ENCODE measurements around the gene AQP5. TPM values are rescaled to one million over a fixed set of nuclear protein-coding genes. Genes with fewer than 3 reads are reported as not detected.
"Not testable (repeated sequence)": the region's sequence is repeated elsewhere in the genome, so short reads cannot be mapped to it uniquely, and the experiment has no call there.

The AQP5 gene
- total RNA-seq, 2 donors from 2014 or later, result not detected

DNA sequence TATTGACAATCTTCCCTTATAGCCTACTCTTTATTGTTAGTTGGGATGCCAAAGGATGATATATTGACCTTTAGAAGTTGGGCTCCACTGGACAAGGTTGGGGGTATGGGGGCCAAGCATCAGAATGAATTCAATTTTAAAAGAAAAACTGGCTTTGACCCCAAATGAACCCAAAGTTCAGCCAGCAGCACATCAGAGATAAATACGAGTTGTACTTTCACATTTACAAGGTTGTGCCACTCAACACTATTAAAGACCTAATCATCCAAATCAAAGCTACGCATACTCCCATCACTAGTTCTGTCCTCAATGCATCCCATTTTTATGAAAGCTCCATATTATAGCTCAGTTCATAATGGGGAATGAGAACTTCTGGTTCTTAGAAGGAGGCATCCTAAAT is 27.7 kb downstream of the AQP5 start:
- H3K36me3 Mint-ChIP-seq (ENCODE audit: low read depth); H3K9me3 ChIP-seq (ENCODE audit: control insufficient read depth, low read length, poor library complexity, severe bottlenecking); H3K27me3 Mint-ChIP-seq; ATAC-seq; H3K4me3 Mint-ChIP-seq; DNase-seq; H3K4me1 Mint-ChIP-seq; H3K27ac Mint-ChIP-seq: not testable (repeated sequence)

DNA sequence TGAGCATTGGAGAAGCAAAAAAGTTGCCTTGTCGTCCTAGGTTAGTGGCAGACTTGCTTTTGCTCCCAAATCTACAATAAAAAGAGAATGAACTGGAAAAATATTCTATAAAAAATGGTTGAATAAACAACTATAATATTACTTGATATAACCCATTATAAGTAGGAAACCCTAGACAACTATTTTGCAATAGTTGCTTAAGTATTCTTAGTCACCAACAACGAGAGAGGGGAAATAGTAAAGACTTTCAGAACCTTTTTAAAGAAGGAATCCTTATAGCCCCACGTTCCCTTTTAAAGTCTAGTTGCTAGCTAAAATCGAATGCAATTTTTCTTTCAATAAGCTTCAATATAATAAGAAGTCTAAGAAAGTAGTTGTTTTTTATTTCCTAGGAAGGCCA is 28.6 kb downstream of the AQP5 start:
- no peaks in the 10 kb centered on the region for H3K9me3 ChIP-seq (ENCODE audit: control insufficient read depth, low read length, poor library complexity, severe bottlenecking)
- Mint-ChIP-seq H3K4me1 (no peaks in the 10 kb centered on the region), H3K27ac (no peak overlapping the region), H3K4me3 (no peak overlapping the region), H3K27me3 (no peaks in the 10 kb centered on the region), H3K36me3 (ENCODE audit: low read depth) (peaks cover 9% of the 10 kb centered on the region)
- ATAC-seq, result no peak
- no peak for DNase-seq

DNA sequence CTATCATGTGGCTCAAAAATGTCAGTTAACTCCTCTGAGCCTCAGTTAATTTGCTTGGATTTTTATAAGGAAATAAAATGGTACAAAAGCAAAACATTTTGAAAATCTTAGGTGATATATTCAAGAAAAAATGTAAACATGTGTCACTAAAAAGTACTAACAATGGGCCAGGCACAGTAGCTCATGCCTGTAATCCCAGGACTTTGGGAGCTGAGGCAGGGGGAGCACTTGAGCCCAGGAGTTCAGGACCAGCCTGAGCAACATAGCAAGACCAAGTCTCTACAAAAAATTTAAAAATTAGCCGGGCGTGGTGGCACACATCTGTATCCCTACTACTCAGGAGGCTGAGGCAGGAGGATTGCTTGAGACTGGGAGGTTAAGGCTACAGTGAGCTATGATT is 36.8 kb downstream of the AQP5 start:
- H3K27ac Mint-ChIP-seq, result no peak overlapping the region
- no peaks in the 10 kb centered on the region for H3K4me1 Mint-ChIP-seq
- no peak for ATAC-seq
- no peaks in the 10 kb centered on the region for H3K27me3 Mint-ChIP-seq
- H3K9me3 ChIP-seq (ENCODE audit: control insufficient read depth, low read length, poor library complexity, severe bottlenecking), result no peaks in the 10 kb centered on the region
- DNase-seq, result no peak
- no peak overlapping the region for H3K4me3 Mint-ChIP-seq
- peaks cover 6% of the 10 kb centered on the region for H3K36me3 Mint-ChIP-seq (ENCODE audit: low read depth)

DNA sequence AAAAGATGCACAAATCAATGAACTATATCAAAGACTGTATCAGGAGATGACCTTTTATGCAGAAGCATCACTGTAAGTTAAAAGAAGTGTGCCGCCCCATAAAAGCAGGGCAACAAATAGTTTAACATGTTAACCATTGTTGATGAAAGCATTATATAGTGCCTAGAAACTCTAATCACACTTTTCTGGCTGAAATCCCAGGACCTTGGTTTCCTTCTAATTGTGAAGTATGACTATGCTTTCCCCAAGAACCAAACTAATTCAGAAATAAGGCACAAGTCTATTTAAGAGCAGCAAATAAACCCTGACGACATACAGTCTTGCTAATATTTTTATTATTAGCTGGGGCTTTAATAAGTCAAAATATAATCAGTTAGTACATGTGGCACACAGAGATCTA is 41.9 kb downstream of the AQP5 start:
- no peaks in the 10 kb centered on the region for H3K27me3 Mint-ChIP-seq
- no peaks in the 10 kb centered on the region for H3K36me3 Mint-ChIP-seq (ENCODE audit: low read depth)
- no peak for ATAC-seq
- peaks cover 6% of the 10 kb centered on the region for H3K4me1 Mint-ChIP-seq
- H3K27ac Mint-ChIP-seq, result no peak overlapping the region
- DNase-seq, result no peak
- H3K9me3 ChIP-seq (ENCODE audit: control insufficient read depth, low read length, poor library complexity, severe bottlenecking), result no peaks in the 10 kb centered on the region
- H3K4me3 Mint-ChIP-seq, result no peak overlapping the region

DNA sequence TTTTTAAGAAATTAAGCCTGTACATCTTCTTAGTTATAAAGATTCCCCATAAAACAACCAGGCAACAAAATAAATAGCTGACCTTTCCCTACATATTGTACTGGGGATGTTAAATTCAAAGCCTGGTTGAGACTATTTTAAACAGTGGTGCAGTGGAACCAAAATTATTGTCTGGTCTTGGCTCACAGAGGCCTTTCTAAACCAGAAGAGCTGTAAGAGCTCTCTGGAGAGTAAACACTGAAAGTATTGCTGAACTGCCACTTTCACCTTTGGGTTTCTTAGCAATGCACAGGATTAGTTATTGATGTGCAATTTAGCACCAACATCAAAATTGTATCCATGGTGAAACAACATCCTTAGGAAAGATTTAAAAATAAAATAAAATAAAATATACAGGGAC is 43.0 kb downstream of the AQP5 start:
- no peaks in the 10 kb centered on the region for H3K27me3 Mint-ChIP-seq
- no peak for DNase-seq
- H3K27ac Mint-ChIP-seq, result no peak overlapping the region
- no peak overlapping the region for H3K4me3 Mint-ChIP-seq
- H3K4me1 Mint-ChIP-seq, result peaks cover 9% of the 10 kb centered on the region
- peaks cover 2% of the 10 kb centered on the region for H3K36me3 Mint-ChIP-seq (ENCODE audit: low read depth)
- no peaks in the 10 kb centered on the region for H3K9me3 ChIP-seq (ENCODE audit: control insufficient read depth, low read length, poor library complexity, severe bottlenecking)
- no peak for ATAC-seq

DNA sequence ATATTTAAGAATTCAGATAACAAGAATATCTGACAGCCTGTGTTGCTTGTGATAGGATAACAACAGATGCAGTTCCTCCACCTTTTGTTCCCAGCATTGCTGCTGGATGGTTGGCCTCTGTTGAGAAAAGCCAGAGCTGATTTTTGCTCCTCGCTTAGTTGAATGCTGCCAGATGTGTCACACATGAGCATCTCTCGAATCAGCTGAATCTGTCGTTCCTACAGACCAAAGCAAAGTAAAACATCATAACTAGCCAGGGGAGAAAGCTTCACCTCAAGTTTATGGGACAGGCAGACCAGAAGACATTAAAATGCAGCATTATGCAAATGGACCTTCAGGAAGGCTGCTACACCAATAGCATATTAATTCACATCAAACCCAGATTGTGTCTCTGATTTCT is 43.5 kb downstream of the AQP5 start:
- ATAC-seq, result no peak
- H3K9me3 ChIP-seq (ENCODE audit: control insufficient read depth, low read length, poor library complexity, severe bottlenecking), result no peaks in the 10 kb centered on the region
- no peak for DNase-seq
- Mint-ChIP-seq H3K4me3 (no peak overlapping the region), H3K4me1 (peaks cover 9% of the 10 kb centered on the region), H3K27ac (no peak overlapping the region), H3K36me3 (ENCODE audit: low read depth) (peaks cover 3% of the 10 kb centered on the region), H3K27me3 (no peaks in the 10 kb centered on the region)

DNA sequence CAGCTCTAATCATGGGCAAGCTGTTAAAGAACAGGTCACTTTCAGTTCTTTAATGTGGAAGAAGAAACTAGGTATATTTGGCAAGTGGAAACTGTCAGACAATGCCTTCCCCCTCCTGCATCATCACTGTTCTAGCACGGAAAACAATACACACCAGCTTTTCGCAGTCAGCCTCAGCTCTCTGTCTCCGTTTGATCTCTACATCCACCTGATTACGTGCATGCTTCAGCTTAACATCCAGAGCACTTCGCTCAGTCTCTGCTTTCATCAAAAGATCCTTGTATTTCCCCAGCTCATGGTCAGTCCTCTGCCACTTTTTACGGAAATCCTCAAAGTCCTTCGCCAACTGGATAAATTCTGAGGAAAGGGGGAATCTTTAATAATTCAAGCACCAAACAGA is 44.6 kb downstream of the AQP5 start:
- ATAC-seq (peak; percentile 59), DNase-seq (no peak)
- H3K9me3 ChIP-seq (ENCODE audit: control insufficient read depth, low read length, poor library complexity, severe bottlenecking), result no peaks in the 10 kb centered on the region
- Mint-ChIP-seq H3K36me3 (ENCODE audit: low read depth) (peaks cover 3% of the 10 kb centered on the region), H3K27ac (peak overlapping the region; percentile 21), H3K4me3 (peak overlapping the region; percentile 15), H3K27me3 (no peaks in the 10 kb centered on the region), H3K4me1 (peaks cover 9% of the 10 kb centered on the region)

DNA sequence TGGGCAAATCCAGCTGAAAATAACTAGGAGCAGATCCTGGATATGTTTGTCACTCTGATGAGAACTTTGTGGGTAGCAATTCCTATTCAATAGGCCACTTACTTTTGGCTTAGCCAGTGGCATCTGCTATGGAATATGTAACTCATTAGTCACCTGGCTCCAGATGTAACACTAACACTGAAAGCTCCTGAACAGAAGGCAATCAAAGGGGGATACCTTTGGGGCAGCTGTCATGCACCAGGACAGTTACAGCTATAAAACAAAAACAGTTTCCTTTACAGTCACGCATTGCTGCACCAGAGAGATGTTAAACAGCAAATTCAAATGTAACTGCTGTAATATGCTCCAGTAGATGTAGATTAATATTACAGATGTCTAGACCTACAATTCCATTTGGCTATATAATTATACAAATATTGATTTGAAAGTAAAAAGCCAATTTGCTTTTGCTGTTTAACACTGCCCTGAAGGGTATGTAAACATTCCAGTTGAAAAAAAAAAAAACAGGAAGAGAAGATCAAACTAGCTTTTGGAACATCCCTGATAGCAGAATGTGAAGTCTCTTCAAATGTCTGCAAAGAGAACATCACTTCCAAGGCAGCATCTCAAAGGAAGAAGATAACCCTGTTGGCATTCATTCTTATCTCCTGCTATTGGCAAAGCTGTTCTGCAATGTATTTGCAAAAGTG is 45.2 kb downstream of the AQP5 start:
- ATAC-seq (no peak), DNase-seq (no peak)
- H3K4me1 Mint-ChIP-seq, result peaks cover 9% of the 10 kb centered on the region
- H3K27ac Mint-ChIP-seq, result peak overlapping the region; percentile 21
- no peaks in the 10 kb centered on the region for H3K9me3 ChIP-seq (ENCODE audit: control insufficient read depth, low read length, poor library complexity, severe bottlenecking)
- peak overlapping the region; percentile 58 for H3K4me3 Mint-ChIP-seq
- no peaks in the 10 kb centered on the region for H3K27me3 Mint-ChIP-seq
- peaks cover 3% of the 10 kb centered on the region for H3K36me3 Mint-ChIP-seq (ENCODE audit: low read depth)

DNA sequence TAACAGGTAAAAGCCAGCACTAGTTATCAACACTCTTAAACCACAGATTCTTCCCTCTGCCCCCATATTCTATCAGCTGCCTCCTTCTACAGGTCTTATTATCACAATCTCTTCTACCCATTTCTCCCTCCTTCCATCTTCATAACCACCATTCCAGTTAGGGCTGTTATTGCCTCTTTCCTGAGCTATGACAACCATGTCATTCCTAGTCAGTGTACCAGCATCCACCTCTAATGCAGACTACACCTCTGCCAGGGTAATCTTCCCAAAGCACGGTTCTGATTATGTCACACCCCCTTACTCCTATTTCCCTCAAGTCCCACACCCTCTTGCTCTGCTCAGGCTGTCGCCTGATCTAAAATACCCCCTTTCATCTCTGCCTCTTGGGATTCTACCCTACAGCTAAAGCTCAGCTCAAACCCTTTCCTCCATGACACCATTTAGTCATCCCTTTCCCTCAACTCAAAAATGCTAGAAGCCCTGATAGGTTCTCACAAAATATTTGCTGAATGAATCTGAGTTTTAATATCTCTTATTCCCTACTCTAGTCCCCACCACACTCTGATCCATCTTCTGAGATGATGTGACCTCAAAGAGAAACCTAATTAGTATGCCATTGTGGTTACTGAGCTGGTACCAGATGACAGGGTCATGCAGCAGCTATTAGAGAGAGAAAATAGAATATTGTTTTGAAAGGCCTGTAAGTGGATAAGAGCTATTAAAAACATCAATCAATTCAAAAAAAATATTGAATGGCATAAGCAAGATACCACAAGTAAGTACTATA is 51.9 kb downstream of the AQP5 start:
- H3K36me3 Mint-ChIP-seq (ENCODE audit: low read depth), result peaks cover 6% of the 10 kb centered on the region
- H3K4me3 Mint-ChIP-seq, result peak overlapping the region; percentile 49
- H3K27me3 Mint-ChIP-seq, result no peaks in the 10 kb centered on the region
- ATAC-seq, result peak; percentile 47
- H3K4me1 Mint-ChIP-seq, result peaks cover 17% of the 10 kb centered on the region
- H3K9me3 ChIP-seq (ENCODE audit: control insufficient read depth, low read length, poor library complexity, severe bottlenecking), result no peaks in the 10 kb centered on the region
- peak overlapping the region; percentile 53 for H3K27ac Mint-ChIP-seq
- DNase-seq, result no peak

DNA sequence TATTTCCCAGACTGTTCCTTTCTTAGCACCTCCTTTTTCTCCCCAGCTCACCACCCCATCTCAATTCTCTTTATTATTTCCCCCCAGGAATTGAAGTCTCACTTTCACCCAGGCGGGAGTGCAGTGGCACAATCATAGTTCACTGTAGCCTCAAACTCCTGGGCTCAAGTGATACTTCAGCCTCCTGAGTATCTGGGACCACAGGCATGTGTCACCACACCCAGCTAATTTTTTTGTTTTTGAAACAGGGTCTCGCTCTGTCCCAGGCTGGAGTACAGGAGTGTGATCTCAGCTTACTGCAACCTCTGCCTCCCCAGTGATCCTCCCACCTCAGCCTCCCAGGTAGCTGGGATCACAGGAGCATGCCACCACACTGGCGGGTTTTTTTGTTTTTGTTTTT is 52.7 kb downstream of the AQP5 start:
- Mint-ChIP-seq H3K27me3 (no peaks in the 10 kb centered on the region), H3K4me1 (peaks cover 22% of the 10 kb centered on the region), H3K4me3 (no peak overlapping the region), H3K27ac (peak overlapping the region; percentile 53), H3K36me3 (ENCODE audit: low read depth) (peaks cover 6% of the 10 kb centered on the region)
- no peak for DNase-seq
- no peaks in the 10 kb centered on the region for H3K9me3 ChIP-seq (ENCODE audit: control insufficient read depth, low read length, poor library complexity, severe bottlenecking)
- no peak for ATAC-seq

Other genes starting within 250 kb of the AQP5 start
- 100 to 1,000 TPM; 325 to 376 TPM for gene TMBIM6, start 220.3 kb upstream of the AQP5 start, total RNA-seq
- 1 to 10 TPM; 8.7 to 9.3 TPM for gene NCKAP5L, start 133.5 kb upstream of the AQP5 start, total RNA-seq
- 1 to 10 TPM; 3.6 to 4.9 TPM for gene BCDIN3D, start 118.8 kb upstream of the AQP5 start, total RNA-seq
- under 1 TPM; 0.05 to 0.68 TPM for gene FAIM2, start 58.0 kb upstream of the AQP5 start, total RNA-seq
- not detected for gene AQP2, start 11.1 kb upstream of the AQP5 start, total RNA-seq
- not detected for gene AQP6, start 11.1 kb downstream of the AQP5 start, total RNA-seq
- gene RACGAP1, start 63.6 kb downstream of the AQP5 start, total RNA-seq, result 1 to 10 TPM; 6.8 to 7.3 TPM
- 1 to 10 TPM in 1 of 2 donors, under 1 TPM in 1; 0.17 to 1.1 TPM for gene ASIC1, start 95.7 kb downstream of the AQP5 start, total RNA-seq
- 10 to 100 TPM; 74.0 to 93.6 TPM for gene SMARCD1, start 123.5 kb downstream of the AQP5 start, total RNA-seq
- 1 to 10 TPM in 1 of 2 donors, under 1 TPM in 1; 0.77 to 1.0 TPM for gene GPD1, start 142.1 kb downstream of the AQP5 start, total RNA-seq
- gene COX14, start 150.4 kb downstream of the AQP5 start, total RNA-seq, result 10 to 100 TPM; 40.1 to 45.1 TPM
- 10 to 100 TPM; 51.6 to 57.8 TPM for gene CERS5, start 205.5 kb downstream of the AQP5 start, total RNA-seq

Data from T-helper 17 cell (primary cell).